ENCODE measurements around the gene ACY1. TPM values are rescaled to one million over a fixed set of nuclear protein-coding genes. Genes with fewer than 3 reads are reported as not detected.

ACY1 gene
- total RNA-seq, 2 donors from 2014 or later: 58.2 to 69.4 TPM

GRCh38 chr3:52036829-52037228, 53.5 kb downstream of the ACY1 start:
- 8 to 31% methylated on average over 4 to 5 of the region's 5 CpGs for WGBS, 2 experiments (ENCODE audit: insufficient coverage in 1 of 2, insufficient read length in 1 of 2)
- H3K36me3 ChIP-seq (ENCODE audit: control insufficient read depth, insufficient read depth, low read length): no peaks in the 10 kb centered on the region
- Mint-ChIP-seq H3K9me3 (no peaks in the 10 kb centered on the region), H3K4me1 (peaks cover 6% of the 10 kb centered on the region), H3K27me3 (ENCODE audit: insufficient read depth) (no peaks in the 10 kb centered on the region), H3K4me3 (no peak overlapping the region), H3K27ac (no peak overlapping the region), H3K36me3 (ENCODE audit: low read depth) (no peaks in the 10 kb centered on the region)
- H3K9ac ChIP-seq (ENCODE audit: extremely low read depth, low read length, poor library complexity, severe bottlenecking): no peak overlapping the region
- no peaks in the 10 kb centered on the region for H3K27me3 ChIP-seq (ENCODE audit: control insufficient read depth, insufficient read depth, low read length, poor library complexity, severe bottlenecking)
- no peaks in the 10 kb centered on the region for H3K9me3 ChIP-seq (ENCODE audit: control insufficient read depth, low read length)
- H3K4me1 ChIP-seq (ENCODE audit: control insufficient read depth, insufficient read depth, low read length): no peaks in the 10 kb centered on the region
- H3K4me3 ChIP-seq (ENCODE audit: low read length): no peak overlapping the region
- peak; percentile 67 for TF ChIP-seq CTCF (conservative IDR thresholded peaks at IDR 0.05)
- peak; percentile 88 for DNase-seq
- no peak overlapping the region for H3K27ac ChIP-seq (ENCODE audit: low read depth, low read length)

GRCh38 chr3:52037291-52037690, 54.0 kb downstream of the ACY1 start:
- Mint-ChIP-seq H3K27me3 (ENCODE audit: insufficient read depth) (no peaks in the 10 kb centered on the region), H3K36me3 (ENCODE audit: low read depth) (no peaks in the 10 kb centered on the region), H3K4me3 (no peak overlapping the region), H3K27ac (no peak overlapping the region), H3K4me1 (peaks cover 6% of the 10 kb centered on the region), H3K9me3 (no peaks in the 10 kb centered on the region)
- Histone ChIP-seq H3K9me3 (ENCODE audit: control insufficient read depth, low read length) (no peaks in the 10 kb centered on the region), H3K9ac (ENCODE audit: extremely low read depth, low read length, poor library complexity, severe bottlenecking) (no peak overlapping the region), H3K4me1 (ENCODE audit: control insufficient read depth, insufficient read depth, low read length) (no peaks in the 10 kb centered on the region), H3K4me3 (ENCODE audit: low read length) (no peak overlapping the region), H3K27me3 (ENCODE audit: control insufficient read depth, insufficient read depth, low read length, poor library complexity, severe bottlenecking) (no peaks in the 10 kb centered on the region), H3K27ac (ENCODE audit: low read depth, low read length) (no peak overlapping the region), H3K36me3 (ENCODE audit: control insufficient read depth, insufficient read depth, low read length) (no peaks in the 10 kb centered on the region)
- 92 to 93% methylated on average over 4 of the region's 4 CpGs for WGBS, 2 experiments (ENCODE audit: insufficient coverage in 1 of 2, insufficient read length in 1 of 2)
- no peak for DNase-seq
- TF ChIP-seq CTCF (conservative IDR thresholded peaks at IDR 0.05): no peak

- TF ChIP-seq CTCF (conservative IDR thresholded peaks at IDR 0.05): no peak
- Mint-ChIP-seq H3K4me1 (peaks cover 6% of the 10 kb centered on the region), H3K9me3 (no peaks in the 10 kb centered on the region), H3K27me3 (ENCODE audit: insufficient read depth) (no peaks in the 10 kb centered on the region), H3K36me3 (ENCODE audit: low read depth) (no peaks in the 10 kb centered on the region), H3K4me3 (no peak overlapping the region), H3K27ac (no peak overlapping the region)
- Histone ChIP-seq H3K9me3 (ENCODE audit: control insufficient read depth, low read length) (no peaks in the 10 kb centered on the region), H3K27ac (ENCODE audit: low read depth, low read length) (no peak overlapping the region), H3K27me3 (ENCODE audit: control insufficient read depth, insufficient read depth, low read length, poor library complexity, severe bottlenecking) (no peaks in the 10 kb centered on the region), H3K9ac (ENCODE audit: extremely low read depth, low read length, poor library complexity, severe bottlenecking) (no peak overlapping the region), H3K4me3 (ENCODE audit: low read length) (no peak overlapping the region), H3K36me3 (ENCODE audit: control insufficient read depth, insufficient read depth, low read length) (no peaks in the 10 kb centered on the region), H3K4me1 (ENCODE audit: control insufficient read depth, insufficient read depth, low read length) (no peaks in the 10 kb centered on the region)
- DNase-seq: no peak
- 98 to 100% methylated on average over 1 to 6 of the region's 6 CpGs for WGBS, 2 experiments (ENCODE audit: insufficient coverage in 1 of 2, insufficient read length in 1 of 2)
These were observed 54.9 kb downstream of the ACY1 start for GRCh38 chr3:52038227-52038626.

Other genes starting within 250 kb of the ACY1 start
- gene IQCF6, start 204.3 kb upstream of the ACY1 start, total RNA-seq: not detected
- gene IQCF2, start 121.9 kb upstream of the ACY1 start, total RNA-seq: not detected
- gene IQCF5, start 107.9 kb upstream of the ACY1 start, total RNA-seq: not detected
- gene IQCF1, start 80.2 kb upstream of the ACY1 start, total RNA-seq: under 1 TPM in 1 of 2 donors, not detected in 1; 0.53 TPM
- 10 to 100 TPM; 38.6 to 89.3 TPM for gene RRP9, start 41.6 kb upstream of the ACY1 start, total RNA-seq
- gene PARP3, start 41.2 kb upstream of the ACY1 start, total RNA-seq: 1 to 10 TPM; 4.5 to 5.7 TPM
- gene GPR62, start 28.2 kb upstream of the ACY1 start, total RNA-seq: under 1 TPM; 0.40 to 0.44 TPM
- gene PCBP4, start 16.1 kb upstream of the ACY1 start, total RNA-seq: 10 to 100 TPM; 54.1 to 68.1 TPM
- 10 to 100 TPM; 11.4 to 12.9 TPM for gene ABHD14B, start 9.5 kb upstream of the ACY1 start, total RNA-seq
- gene ABHD14A, start 8.5 kb upstream of the ACY1 start, total RNA-seq: 10 to 100 TPM in 1 of 2 donors, 1 to 10 TPM in 1; 9.6 to 10.1 TPM
- gene RPL29, start 12.4 kb downstream of the ACY1 start, total RNA-seq: 1,000 to 10,000 TPM; 1,325 to 1,600 TPM
- gene DUSP7, start 73.0 kb downstream of the ACY1 start, total RNA-seq: 10 to 100 TPM; 14.2 to 16.7 TPM
- 10 to 100 TPM; 19.7 to 24.0 TPM for gene POC1A, start 170.9 kb downstream of the ACY1 start, total RNA-seq
- 10 to 100 TPM; 33.6 to 50.1 TPM for gene ALAS1, start 214.6 kb downstream of the ACY1 start, total RNA-seq
- gene TLR9, start 242.1 kb downstream of the ACY1 start, total RNA-seq: under 1 TPM in 1 of 2 donors, not detected in 1; 0.11 TPM

Data from endodermal cell (in vitro differentiated cells).